ENCODE results near the gene KAT6B.

- TF ChIP-seq TAF1 (IDR thresholded peaks at IDR 0.05; ENCODE audit: borderline replicate concordance, insufficient read depth, low read length): no peak
- no peak for TF ChIP-seq POLR2AphosphoS5 (IDR thresholded peaks at IDR 0.05; ENCODE audit: low read depth, low read length)
- no peak for TF ChIP-seq SIN3A (IDR thresholded peaks at IDR 0.05; ENCODE audit: borderline replicate concordance, insufficient read depth, low read length)
Observed at GRCh38 chr10:74969530-74969929, 143.1 kb downstream of the KAT6B start.
